Stimulated activated CD4-positive, alpha-beta T cell treated with anti-CD3 and anti-CD28 coated beads, Interleukin-15, amount 100 ng/mL, for 1 hour (primary cell): Measurements from ENCODE around the gene SUSD6.
"Not testable (repeated sequence)": the region's sequence is repeated elsewhere in the genome, so short reads cannot be mapped to it uniquely, and the experiment has no call there.

Experiments used
- DNase-seq, 2 donors: peaks; one replicate each; pipeline ENCODE4 v3.0.0-alpha.2; 2020; ENCODE audit warnings: low read depth in 1 of 2, low spot score in 1 of 2

SUSD6 gene

DNA sequence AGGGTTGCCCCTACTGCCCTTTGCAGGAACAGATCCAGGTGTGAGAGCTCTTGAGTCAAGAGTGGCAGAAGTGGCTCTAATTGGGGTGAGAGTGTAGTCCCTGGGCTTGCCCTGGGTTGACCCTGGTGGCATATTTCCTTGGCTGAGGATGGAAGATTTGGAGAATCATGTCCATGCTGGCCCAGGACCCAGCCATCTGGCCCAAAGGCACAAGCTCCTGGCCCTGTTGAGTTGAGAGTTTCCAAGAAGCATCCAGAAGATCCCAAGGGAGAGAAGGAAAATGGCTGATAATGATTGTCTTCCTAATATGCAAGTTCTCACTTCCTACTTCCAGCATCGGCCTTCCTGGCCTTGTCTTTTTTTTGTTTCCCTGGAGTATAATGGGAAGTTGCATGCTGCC lies 100.1 kb downstream of the SUSD6 start:
- no peak for DNase-seq

DNA sequence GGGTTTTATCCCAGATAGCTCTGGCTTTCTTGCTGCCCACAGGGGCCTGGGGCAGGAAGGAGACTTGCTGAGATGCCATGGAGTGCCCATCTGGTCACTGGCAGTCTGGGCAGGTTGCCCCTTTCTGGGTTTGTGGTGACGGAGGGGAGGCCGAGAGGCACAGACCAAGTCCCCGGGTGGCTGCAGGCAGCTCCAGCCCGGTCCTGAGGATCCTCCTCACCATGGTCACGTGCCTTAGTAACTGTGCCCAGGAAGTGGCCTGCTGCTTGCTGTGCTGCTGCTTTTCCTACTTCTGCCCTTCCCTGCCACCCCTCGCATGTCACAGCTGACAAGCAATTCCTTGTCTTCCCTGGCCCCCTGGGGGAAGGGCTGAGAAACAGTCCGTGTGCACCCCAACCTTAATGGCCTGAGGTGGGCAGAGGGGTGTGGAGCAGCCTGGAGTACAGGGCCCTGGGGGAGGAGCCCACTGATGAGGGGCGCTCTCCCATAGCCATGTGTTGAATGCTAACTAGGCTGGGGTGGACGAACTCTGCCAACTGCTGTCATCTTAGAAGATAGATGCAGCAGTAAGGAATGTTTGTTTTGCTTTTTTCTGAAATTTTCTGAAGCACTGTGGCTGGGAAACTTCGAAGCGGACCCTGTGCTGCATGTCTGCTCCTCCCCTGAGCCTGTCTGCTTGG lies 100.6 kb downstream of the SUSD6 start:
- no peak for DNase-seq

- no peak for DNase-seq
Observed at GRCh38 chr14:69712599-69713088, 101.2 kb downstream of the SUSD6 start.

DNA sequence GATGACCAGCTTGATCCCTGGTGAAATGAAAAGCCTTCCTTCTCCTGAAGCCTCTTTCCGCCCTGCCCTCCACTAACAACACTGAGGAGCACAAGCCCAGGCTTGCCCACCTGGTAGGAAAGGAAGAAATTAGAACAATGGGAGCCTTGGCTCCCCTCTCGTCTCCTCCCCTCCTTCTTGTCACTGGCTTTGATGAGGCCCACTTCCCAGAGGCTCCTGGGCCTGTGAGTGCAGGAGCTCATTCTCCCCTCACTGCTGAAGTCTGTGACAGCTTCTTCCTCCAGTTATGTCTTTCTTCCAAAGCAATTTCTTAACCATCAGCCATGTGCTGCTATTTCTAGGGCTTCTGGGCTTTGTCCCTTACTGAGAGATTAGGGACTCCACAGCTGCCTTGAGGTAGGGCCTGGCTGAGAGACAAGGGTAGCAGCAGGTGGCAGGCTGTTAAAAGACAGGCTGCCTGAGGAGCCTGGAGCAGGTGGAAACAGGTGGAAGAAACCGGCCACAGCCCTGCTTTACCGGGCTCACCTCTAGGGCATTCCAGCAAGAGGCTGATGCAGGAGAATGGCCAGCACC lies 101.9 kb downstream of the SUSD6 start:
- DNase-seq, result no peak

DNA sequence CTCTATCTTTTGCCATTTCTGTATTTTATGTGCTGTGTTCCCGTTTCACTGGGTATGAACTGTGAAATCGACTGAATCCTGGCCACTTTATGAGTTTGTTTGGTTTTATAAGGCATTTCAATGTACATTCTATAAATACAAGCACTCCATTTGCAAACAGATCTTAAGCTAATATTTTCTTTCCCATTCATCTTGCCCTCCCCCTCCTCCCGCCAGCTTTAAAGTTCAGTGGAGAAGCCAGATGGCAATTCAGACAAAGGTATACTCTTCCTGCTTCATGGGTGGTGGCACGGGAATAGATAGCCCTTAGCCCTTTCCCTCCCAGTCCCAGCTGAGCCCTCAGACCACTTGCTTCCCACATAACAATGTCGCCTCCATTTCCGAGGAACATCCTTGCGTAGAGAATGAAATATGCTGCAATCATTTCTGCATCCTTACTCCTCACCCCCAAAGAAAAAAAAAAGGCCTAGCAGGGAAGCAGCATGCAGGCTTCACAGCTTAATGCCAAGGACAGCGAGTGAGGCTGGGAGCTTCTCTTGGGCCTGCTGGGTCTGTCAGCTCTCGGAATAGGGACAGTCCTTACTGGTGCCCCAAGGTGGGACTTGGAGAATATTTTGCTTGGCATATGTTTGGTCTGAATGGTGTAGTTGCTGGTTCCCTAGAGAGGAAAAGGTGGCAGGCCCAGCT lies 102.7 kb downstream of the SUSD6 start:
- DNase-seq, result no peak

- DNase-seq, result no peak
Observed at GRCh38 chr14:69715725-69716477, 104.5 kb downstream of the SUSD6 start.

DNA sequence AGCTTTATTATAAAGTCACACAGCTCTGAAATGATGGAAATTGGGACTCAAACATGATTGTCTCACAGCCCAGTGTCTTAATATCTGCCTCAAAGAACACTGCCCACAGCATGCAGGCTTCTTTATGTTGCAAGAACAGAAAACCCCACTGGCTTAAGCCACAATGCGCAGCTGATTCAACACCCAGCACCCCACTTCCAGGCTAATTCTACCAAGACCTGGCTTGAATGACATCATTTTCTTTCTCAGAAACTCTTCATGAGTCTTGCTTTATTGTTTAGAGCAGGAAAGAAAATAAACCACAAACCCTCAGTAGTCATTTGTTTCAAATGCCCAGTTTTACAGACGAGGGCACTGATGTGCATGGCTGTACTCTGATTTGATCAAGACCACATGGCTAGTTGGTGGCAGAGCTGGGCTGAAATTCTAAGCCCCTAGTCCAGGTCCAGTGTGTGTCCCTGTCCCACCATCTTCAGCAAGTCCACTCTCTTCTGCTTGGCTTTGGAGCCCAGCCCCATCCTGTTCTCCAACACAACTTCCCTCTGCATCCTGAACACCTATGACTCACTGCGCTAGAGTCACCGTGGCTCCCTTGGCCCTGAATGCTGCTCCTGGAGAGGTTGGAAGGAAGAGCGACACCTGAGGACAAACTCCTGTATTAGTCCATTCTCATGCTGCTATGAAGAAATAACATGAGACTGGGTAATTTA lies 105.2 kb downstream of the SUSD6 start:
- DNase-seq, result no peak

GRCh38 chr14:69718614-69719013 lies 107.2 kb downstream of the SUSD6 start:
- DNase-seq, result not testable (repeated sequence)

DNA sequence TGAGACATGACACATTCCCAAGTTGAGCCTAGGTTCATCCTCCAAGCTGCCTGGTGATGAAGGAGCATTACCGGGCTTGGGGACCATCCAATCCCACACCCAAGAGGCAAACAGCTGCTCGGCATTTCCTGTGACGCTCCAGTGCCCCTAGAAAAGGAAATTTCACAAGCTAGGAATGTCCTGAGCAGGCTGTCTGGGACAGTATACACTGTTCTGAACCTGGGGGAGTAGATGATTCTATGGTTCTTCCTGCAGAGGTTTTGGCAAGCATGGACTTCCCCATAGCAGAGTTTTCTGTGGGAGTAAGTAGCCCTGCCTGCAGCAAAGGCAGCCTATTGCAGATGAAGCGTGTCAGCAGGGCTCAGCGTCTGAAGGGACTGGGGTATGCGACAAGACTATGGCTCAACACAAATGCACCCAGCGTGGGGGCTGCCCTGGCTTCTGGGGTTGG lies 108.1 kb downstream of the SUSD6 start:
- no peak for DNase-seq

DNA sequence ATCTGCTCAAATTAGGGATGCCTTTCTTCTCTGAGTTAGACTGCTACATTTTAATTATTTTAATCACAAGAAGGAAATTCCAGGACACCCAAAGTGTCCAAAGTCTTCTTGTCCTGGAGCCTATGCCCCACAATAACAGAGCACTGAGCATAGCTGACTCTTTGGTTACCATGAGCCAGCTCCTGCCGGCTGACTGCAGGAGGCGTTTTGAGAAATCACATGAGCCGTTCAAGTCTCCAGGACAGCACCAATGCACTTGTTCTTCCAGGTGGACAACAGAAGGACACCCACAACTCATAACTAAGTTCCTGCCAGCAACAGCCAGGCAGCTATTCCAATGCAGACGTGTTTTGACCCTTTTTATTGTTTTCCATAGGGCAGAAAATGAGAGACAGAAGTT lies 109.5 kb downstream of the SUSD6 start:
- no peak for DNase-seq

- peak; percentile 70 to 76 for DNase-seq
Observed at GRCh38 chr14:69726761-69727511, 115.5 kb downstream of the SUSD6 start.

- no peak for DNase-seq
Observed at GRCh38 chr14:69727860-69728259, 116.5 kb downstream of the SUSD6 start.

DNA sequence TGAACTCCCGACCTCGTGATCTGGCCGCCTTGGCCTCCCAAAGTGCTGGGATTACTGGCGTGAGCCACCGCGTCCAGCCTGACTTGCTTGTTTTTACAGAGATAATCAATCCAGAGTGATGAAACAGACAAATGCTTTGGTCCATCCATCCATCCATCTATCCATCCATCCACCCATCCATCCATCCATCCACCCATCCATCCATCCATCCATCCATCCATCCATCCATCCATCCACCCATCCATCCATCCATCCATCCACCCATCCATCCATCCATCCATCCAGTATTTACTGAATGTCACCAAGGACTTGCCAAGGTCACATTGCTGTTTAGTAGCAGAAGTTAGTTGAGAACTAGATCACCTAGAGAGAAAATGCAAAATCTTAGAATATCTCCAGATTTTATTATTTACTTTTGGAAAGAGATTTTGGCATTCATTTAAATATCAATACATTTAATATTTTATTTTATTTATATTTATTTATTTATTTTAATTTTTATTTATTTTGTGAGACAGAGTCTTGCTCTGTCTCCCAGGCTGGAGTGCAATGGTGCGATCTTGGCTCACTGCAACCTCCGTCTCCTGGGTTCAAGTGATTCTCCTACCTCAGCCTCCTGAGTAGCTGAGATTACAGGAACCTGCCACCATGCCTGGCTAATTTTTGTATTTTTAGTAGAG lies 120.7 kb downstream of the SUSD6 start:
- not testable (repeated sequence) for DNase-seq

DNA sequence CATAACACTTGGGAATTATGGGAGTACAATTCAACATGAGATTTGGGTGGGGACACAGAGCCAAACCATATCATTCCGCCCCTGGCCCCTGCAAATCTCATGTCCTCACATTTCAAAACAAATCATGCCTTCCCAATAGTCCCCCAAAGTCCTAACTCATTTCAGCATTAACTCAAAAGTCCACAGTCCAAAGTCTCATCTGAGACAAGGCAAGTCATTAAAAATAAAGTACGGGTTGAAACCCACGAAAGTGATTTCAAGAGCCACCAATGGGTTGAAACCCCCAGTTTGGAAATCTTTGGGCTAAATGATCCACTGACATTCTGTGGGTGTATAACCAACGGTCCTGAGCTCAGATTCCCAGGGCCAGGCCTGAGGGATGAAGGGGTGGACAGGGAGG lies 125.0 kb downstream of the SUSD6 start:
- DNase-seq, result not testable (repeated sequence)

- no peak for DNase-seq
Observed at GRCh38 chr14:69741055-69741454, 129.7 kb downstream of the SUSD6 start.

DNA sequence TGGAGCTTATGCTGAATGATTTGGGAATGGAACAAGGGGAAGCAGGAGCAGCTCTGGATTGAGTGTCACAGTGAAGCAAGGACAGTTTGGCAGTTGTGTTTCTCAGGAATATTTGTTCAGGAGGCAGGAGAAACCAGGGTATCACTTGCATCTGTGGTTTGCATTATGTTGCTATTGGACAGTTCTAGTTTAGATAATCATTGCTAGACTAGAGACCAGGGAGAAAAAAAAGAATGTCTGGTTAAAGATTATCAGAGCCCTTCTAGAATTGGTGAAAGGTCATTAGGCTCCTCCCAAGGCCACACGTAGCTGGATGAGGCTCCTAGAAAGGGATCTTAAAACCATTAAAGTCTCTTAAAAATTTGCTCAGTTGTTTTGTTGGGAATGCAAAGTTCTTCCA lies 138.6 kb downstream of the SUSD6 start:
- DNase-seq, result no peak

- DNase-seq, result no peak
Observed at GRCh38 chr14:69750495-69750894, 139.1 kb downstream of the SUSD6 start.

GRCh38 chr14:69752773-69753172 lies 141.4 kb downstream of the SUSD6 start:
- no peak for DNase-seq

DNA sequence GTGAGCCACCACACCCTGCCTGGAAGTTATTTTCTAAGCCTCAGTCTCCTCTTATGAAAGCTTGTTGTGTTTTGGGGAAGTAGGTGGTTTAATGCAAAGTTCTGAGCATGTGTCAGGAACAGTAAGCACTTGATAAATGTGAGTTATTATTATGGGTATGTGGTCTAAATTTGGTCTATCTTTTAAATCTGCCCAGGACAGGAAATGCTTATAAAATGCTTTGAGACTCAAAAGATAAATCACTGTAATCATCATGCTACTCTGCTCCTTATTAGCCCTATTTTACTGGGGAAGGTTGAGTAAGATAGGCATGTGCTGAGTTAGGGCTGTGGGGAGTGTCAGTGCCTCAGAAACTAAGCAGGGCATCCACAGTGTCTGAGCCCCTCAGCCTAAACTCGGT lies 142.5 kb downstream of the SUSD6 start:
- no peak for DNase-seq

GRCh38 chr14:69754487-69754886 lies 143.1 kb downstream of the SUSD6 start:
- no peak for DNase-seq
